ENCODE results near the gene HMOX2.

Gene HMOX2

GRCh38 chr16:4505356-4506147 lies 29.4 kb downstream of the HMOX2 start:
- peak; percentile 72 to 77 for DNase-seq

DNA sequence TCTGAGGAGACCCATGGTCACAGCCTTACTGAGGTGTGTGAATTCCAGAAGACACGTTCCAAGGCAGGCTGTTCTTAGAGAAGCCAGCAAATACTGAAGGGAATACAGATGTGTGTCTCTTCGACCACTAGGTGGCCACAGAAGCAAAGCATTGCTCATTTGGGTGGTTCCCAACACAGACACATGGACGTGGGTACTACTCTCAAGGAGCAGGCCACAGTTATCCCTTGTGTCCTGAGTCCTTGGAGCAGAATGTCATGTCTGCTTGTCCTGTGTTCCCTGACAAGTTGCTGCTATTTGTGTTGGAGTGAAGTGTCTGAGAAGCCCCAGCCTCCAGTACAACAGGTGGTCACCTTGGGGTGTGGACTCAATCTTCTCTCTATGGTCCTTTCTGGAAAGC lies 30.3 kb downstream of the HMOX2 start:
- DNase-seq: peak; percentile 66 to 68

- DNase-seq: no peak
Measured at GRCh38 chr16:4507588-4508345, 31.6 kb downstream of the HMOX2 start.

DNA sequence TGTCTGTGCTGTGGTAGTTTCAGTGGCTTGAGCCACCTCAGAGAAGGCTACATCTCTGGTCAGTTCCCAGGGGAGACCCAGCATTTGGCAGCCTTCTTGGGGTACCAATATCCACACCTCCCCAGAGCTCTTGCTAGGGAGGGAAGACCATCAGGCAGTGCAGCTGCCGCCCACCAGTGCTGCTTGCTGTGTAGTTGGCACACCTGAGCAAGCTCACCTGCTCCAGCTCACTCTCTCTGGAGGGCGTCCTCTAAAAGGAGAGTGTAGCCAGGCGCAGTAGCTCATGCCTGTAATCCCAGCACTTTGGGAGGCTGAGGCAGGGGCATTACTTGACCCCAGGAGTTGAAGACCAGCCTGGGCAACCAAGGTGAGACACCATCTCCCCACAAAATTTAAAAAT lies 32.6 kb downstream of the HMOX2 start:
- no peak for DNase-seq

GRCh38 chr16:4509420-4509819 lies 33.2 kb downstream of the HMOX2 start:
- no peak for DNase-seq

GRCh38 chr16:4510131-4510530 lies 33.9 kb downstream of the HMOX2 start:
- DNase-seq: no peak

DNA sequence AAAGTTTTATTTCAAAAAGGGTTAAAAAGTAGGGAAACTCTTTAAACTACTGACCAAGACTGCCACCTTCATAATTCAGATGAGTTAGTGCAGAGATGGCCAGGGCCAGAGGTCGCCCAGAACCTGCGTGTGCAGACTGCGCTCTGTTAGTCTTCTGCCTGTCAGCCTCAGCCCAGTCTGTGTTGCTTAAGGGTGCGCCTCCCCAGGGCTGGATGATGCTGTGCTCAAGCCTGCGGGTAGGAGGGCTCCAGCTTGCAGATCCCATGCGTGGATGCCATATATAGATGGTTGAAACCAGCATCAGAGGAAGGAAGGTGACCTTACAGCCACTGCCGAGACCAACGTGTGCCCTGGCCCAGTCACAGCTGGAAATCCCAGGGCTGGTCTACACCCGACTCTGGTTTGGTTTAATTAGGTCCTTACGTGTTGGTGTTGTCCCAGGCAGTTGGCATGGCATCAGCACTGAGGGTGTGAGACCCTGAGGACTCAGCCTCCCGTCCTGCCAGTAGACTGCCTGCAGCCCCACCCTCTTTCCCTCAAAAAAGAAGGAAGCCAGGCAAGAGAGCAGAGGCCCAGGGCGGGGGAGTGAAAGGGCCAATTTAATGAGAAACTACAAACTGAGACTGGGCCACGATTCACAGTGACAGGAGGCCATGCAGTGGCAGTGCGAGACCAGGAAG lies 34.7 kb downstream of the HMOX2 start:
- no peak for DNase-seq

GRCh38 chr16:4511441-4512082 lies 35.4 kb downstream of the HMOX2 start:
- peak in 1 of 2 experiments; percentile 50 for DNase-seq

DNA sequence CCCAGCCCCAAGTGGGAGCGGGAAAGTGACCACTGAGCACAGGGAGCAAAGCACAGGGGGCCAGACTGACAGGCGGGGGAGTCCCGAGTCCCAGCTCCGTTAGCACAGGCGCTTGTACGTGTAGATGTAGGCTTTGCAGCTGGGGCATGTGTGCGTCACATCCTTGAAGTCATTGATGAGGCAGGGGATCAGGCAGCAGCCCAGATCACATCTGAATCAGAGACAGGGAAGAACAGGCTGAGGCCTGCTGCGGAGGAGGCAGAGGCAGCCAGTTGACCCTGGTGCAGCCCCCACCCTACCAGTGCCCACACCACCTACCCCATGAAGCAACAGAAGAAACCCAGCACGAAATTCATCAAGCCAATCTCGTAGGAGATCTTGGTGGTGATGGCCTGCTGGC lies 36.3 kb downstream of the HMOX2 start:
- DNase-seq: no peak

DNA sequence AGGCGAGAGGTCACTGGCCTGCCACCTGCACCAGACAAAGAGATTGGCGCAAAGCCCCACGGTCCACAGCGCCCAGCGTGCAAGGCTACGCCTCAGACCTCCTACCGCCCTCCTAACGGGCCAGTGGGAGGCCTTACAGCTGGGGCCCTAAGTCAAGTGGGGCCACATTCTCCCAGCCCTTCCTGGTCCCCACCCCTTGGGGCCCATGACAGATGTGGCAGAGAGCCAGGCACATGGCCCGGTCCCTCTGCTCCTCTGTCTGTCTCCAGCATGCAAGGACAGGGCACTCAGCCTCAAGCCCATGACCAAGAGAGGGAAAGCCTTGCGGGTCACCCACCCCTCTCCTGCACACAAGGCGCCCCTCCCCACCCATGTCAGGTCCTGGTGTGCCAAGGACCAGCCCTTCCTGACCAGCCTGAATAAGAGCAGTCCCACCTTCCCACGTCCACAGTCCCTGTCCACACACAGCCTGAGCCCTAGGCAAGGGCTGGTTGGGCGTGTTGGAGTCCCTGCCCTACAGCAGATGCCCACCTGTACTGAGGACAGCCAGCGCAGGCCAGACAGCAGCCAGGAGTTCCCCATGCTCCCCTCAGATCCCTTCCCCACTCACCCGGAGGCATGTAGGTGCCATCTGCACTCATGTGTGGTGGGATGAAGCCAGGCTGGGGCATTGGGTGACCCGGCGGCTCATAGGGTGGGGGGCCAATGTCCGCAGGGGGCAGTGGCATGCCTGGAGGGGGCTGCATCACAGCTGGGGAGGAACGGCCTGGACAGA lies 37.1 kb downstream of the HMOX2 start:
- no peak for DNase-seq

DNA sequence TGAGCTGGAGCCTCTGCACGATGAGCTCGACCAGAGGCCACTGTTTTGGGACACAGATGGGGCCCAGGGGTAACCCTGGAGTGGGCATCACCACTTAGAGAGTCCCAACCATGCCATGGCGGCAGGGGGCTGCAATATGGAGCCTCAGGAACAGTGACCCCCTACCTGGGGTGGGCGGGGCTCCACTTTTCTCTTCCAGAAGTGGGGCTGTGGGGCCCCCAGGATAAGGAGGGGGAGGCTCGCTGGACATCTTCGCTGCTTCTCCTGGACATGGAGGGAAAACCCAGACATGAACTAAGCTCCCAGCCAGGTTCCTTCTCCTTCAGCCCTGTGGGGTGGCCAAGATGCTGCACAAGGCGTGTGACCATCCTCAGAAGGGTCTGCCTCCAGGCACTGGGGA lies 37.7 kb downstream of the HMOX2 start:
- no peak for DNase-seq

GRCh38 chr16:4514606-4515005 lies 38.4 kb downstream of the HMOX2 start:
- no peak for DNase-seq

- DNase-seq: no peak
Measured at GRCh38 chr16:4515611-4516233, 39.5 kb downstream of the HMOX2 start.

DNA sequence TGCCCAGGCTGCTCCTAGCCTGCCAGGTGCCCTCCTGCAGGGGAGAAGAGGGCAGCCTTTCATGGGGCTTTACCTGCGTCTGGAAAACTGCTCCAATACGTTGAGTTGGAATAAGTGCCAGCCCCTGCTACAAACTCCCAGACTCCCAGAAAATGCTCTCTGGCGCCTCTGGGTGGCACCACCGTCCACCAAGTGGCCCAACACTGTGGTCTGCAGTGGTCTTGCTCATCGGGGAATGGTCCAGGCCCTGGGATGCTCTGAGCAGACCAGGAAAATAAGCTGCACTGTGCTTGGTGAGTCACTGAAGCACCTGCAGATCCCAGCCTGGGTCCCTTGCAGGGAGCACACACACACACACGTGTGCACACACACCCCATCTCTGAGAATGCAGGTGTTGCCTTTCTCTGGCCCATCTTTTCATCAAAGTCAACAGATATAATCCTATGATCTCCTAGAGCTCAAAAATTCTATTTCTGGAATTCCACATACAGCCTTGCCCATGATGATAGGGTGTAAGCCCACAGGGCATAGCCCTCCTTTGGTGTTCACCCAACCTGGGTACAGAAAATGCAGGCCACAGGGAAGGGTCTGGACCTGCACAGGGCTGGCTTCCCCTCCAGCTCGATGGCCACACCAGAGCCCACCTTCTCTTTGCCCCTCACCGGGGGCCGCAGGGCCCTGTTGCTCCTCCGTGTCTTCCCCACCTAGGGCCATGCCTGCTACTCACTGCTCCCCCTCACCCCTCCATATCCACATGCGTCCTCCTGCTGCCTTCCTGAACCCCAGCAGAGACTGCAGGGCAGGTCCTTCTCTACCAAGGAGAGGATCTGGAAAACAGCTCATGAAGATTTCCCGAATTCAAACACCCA lies 41.8 kb downstream of the HMOX2 start:
- peak in 1 of 2 experiments; percentile 41 for DNase-seq

DNA sequence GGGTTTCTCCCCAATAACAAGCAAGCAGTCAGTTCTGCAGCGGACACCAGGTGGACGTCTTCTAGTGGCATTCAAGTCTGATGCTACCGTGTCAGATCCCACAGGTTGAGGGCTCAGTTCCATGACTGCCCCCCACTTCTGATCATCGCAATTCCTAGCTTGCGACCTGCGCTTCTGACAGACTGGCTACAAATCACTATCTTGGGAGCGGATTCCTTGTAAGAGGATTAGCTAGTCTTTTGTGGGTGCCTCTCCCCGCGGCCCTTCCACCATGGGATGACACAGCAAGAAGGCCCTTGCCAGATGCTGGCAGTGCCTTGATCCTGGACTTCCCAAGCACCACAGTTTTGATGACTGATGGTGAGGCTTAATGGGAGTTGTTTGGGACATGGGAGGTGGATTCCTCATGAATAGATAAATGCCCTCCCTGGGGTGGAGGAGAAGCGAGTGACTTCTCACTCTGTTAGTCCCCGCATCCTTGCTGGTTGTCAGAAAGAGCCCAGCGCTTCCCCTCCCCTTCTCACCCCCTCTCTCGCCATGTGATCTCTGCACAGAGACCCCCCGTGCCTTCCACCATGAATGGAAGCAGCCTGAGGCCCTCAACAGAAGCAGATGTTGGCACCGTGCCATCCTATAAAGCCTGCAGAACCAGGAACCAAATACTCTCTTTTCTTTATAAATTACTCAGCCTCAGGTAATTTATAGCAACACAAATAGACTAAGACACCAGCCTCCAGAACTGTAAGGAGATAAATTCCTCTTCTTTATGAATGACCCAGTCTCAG lies 43.3 kb downstream of the HMOX2 start:
- no peak for DNase-seq

DNA sequence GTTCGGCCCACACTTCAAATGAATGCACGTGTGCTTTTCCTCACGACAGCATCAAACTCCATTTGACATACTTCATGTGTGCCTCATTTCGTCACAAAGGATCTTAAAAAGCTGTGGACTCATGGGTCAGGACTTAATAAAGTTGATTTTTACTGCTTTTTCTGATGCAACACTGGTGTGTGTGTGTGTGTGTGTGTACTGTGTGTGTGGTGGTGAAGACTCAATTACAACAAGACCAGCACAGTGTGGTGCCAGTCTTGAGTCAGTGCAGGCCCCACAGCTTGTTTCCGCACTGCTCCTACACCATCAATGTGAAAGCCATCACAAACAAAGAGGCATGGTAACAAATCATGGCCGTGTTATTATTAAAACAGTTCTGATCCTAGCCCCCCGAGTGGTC lies 44.7 kb downstream of the HMOX2 start:
- DNase-seq: no peak

DNA sequence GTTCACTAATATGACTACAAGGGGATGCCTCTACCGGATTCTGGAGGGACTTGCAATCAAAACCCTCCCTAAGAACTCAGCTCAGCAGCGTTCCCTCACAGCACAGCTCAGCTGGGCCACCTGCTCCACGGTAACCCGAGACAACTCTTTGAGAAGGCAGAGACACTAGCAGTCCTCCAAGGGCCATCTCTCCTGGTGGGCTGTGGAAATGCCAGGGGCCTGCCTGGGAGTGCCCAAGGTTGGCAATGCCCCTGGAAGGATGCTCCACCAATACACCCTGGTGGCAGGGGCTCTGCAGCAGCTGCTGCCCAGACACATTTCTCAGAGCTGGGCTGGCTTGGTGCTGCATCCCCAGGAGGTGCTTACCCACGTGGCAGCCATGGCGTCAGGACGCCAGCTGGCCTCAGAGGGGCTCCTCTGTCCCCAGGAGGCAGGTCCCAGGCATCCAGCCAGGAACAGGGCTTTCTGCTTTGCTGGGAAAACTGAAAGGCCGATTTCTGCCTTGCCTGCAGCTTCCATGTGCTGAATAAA lies 45.9 kb downstream of the HMOX2 start:
- no peak for DNase-seq

DNA sequence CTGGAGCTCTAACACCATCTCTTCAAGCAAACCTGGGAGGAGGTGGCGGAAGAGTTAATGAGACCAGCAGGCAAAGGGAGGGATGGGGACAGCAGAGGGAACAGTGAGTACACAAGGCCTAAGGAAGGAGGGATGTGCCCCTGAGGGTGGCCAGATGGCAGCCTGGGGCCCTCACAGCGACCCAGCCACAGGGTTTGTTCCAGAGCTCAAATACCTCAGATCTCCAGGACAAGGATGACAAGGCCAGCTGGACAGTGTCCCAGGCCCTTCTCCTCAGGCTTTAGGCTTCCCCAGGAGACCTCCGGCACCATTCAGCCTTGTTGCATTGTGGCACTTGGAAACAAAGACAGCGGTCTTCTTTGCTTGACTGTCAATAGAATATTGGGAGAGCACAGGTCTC lies 47.5 kb downstream of the HMOX2 start:
- DNase-seq: no peak

GRCh38 chr16:4524571-4524970 lies 48.4 kb downstream of the HMOX2 start:
- DNase-seq: no peak

GRCh38 chr16:4525069-4525468 lies 48.9 kb downstream of the HMOX2 start:
- DNase-seq: no peak

All from activated T-cell treated with anti-CD3 and anti-CD28 coated beads, Interleukin-2, amount 50 U/mL, for 48 hours (primary cell).